ENCODE data around the gene AHR. TPM values are rescaled to one million over a fixed set of nuclear protein-coding genes. Genes with fewer than 3 reads are reported as not detected.
"Not testable (repeated sequence)": the region's sequence is repeated elsewhere in the genome, so short reads cannot be mapped to it uniquely, and the experiment has no call there.

AHR gene
- total RNA-seq, 1 experiment from 2014 or later, result 280 TPM

GRCh38 chr7:17392846-17393245 lies 94.4 kb downstream of the AHR start:
- no TSS peak for BruUV-seq (replicated peaks)
- no peak for DNase-seq
- Mint-ChIP-seq H3K4me3 (ENCODE audit: low read depth, unreplicated experiment) (no peak overlapping the region), H3K27me3 (ENCODE audit: unreplicated experiment) (no peaks in the 10 kb centered on the region), H3K27ac (ENCODE audit: unreplicated experiment) (no peak overlapping the region), H3K4me1 (ENCODE audit: low read depth, unreplicated experiment) (peaks cover 8% of the 10 kb centered on the region), H3K36me3 (ENCODE audit: insufficient read depth, unreplicated experiment) (no peaks in the 10 kb centered on the region), H3K9me3 (ENCODE audit: low read depth, unreplicated experiment) (peaks cover 6% of the 10 kb centered on the region)
- CTCF ChIA-PET, result no interaction called here
- intact Hi-C loops (cut with micrococcal nuclease; ENCODE audit: unreplicated experiment), result no loop called here
- no peak for TF ChIP-seq CTCF (IDR thresholded peaks at IDR 0.05; ENCODE audit: unreplicated experiment)

- DNase-seq; H3K4me1 Mint-ChIP-seq (ENCODE audit: low read depth, unreplicated experiment); H3K4me3 Mint-ChIP-seq (ENCODE audit: low read depth, unreplicated experiment); H3K27me3 Mint-ChIP-seq (ENCODE audit: unreplicated experiment); H3K27ac Mint-ChIP-seq (ENCODE audit: unreplicated experiment); intact Hi-C loops (cut with micrococcal nuclease; ENCODE audit: unreplicated experiment); H3K9me3 Mint-ChIP-seq (ENCODE audit: low read depth, unreplicated experiment); BruUV-seq (replicated peaks); H3K36me3 Mint-ChIP-seq (ENCODE audit: insufficient read depth, unreplicated experiment); CTCF ChIA-PET: not testable (repeated sequence)
Observed at GRCh38 chr7:17394563-17394962, 96.1 kb downstream of the AHR start.

Data from Calu3 (cell line).